OCI-LY1 (cell line): ENCODE results near the gene TOX2.

Experiments used
- H2AFZ ChIP-seq: fragments of 200-600 bp; sonication (generic), shearing (Covaris generic); 2 replicates; pipeline ENCODE4 v1.6.0; 2014; ENCODE audit warnings: antibody characterized with exemption, mild to moderate bottlenecking, low read length
- H3F3A ChIP-seq: fragments of 200-600 bp; sonication (generic), shearing (Covaris generic); 2 replicates; pipeline ENCODE4 v1.6.0; 2014; ENCODE audit warnings: mild to moderate bottlenecking, antibody characterized with exemption, low read length, moderate library complexity; ENCODE audit not compliant: insufficient read depth
- H3K27ac ChIP-seq: fragments of 200-600 bp; sonication (generic); 2 replicates; pipeline ENCODE4 v1.5.1; 2014; ENCODE audit warnings: low read length, mixed run types, mild to moderate bottlenecking, low read depth; ENCODE audit not compliant: poor library complexity, severe bottlenecking
- H3K27me3 ChIP-seq: fragments of 200-600 bp; sonication (generic); 2 replicates; pipeline ENCODE4 v1.6.0; 2014; ENCODE audit warnings: antibody characterized with exemption, mild to moderate bottlenecking, low read length, moderate library complexity; ENCODE audit not compliant: insufficient read depth
- H3K36me3 ChIP-seq: fragments of 200-600 bp; sonication (generic); 2 replicates; pipeline ENCODE4 v1.6.1; 2014; ENCODE audit warnings: mild to moderate bottlenecking, antibody characterized with exemption, low read length, moderate library complexity, mixed read lengths; ENCODE audit not compliant: insufficient read depth
- H3K4me1 ChIP-seq: fragments of 200-600 bp; sonication (generic); 2 replicates; pipeline ENCODE4 v1.5.1; 2014; ENCODE audit warnings: mild to moderate bottlenecking, low read length, moderate library complexity; ENCODE audit not compliant: insufficient read depth, severe bottlenecking
- H3K4me2 ChIP-seq: fragments of 200-600 bp; sonication (generic), shearing (Covaris generic); 2 replicates; pipeline ENCODE4 v1.6.1; 2014; ENCODE audit warnings: low read length
- H3K4me3 ChIP-seq: fragments of 200-600 bp; sonication (generic); 2 replicates; pipeline ENCODE4 v1.5.1; 2014; ENCODE audit warnings: low read length, low read depth, mild to moderate bottlenecking, mixed read lengths; ENCODE audit not compliant: poor library complexity, severe bottlenecking
- H3K79me2 ChIP-seq: fragments of 200-600 bp; shearing (Covaris generic); 2 replicates; pipeline ENCODE4 v1.6.1; 2016; ENCODE audit warnings: mixed run types, low read length, mixed read lengths; ENCODE audit not compliant: insufficient read depth
- H3K9ac ChIP-seq: fragments of 200-600 bp; sonication (generic), shearing (Covaris generic); 2 replicates; pipeline ENCODE4 v1.6.1; 2014; ENCODE audit warnings: mild to moderate bottlenecking, low read length, mixed read lengths
- H3K9me2 ChIP-seq: fragments of 200-600 bp; sonication (generic), shearing (Covaris generic); 2 replicates; pipeline ENCODE4 v1.6.1; 2014; ENCODE audit warnings: low read depth, mild to moderate bottlenecking, low read length, mixed read lengths
- H3K9me3 ChIP-seq: fragments of 200-600 bp; shearing (Covaris generic); 2 replicates; pipeline ENCODE4 v1.6.1; 2014; ENCODE audit warnings: low read length, mixed read lengths
- H4K20me1 ChIP-seq: fragments of 200-600 bp; sonication (generic), shearing (Covaris generic); 2 replicates; pipeline ENCODE4 v1.6.0; 2016; ENCODE audit warnings: mild to moderate bottlenecking, low read length; ENCODE audit not compliant: insufficient read depth
- EZH2 ChIP-seq: fragments of 200-600 bp; sonication (generic), shearing (Covaris generic); IDR thresholded peaks from 2 replicates; pipeline ENCODE4 v1.8.0; 2017; ENCODE audit warnings: borderline replicate concordance, mixed run types, mild to moderate bottlenecking, antibody characterized with exemption, low read length, moderate library complexity, mixed read lengths
- TF ChIP-seq, protein P1 (sequence below): fragments of 200-600 bp; sonication (generic), shearing (Covaris generic); IDR thresholded peaks from 2 replicates; pipeline ENCODE4 v1.5.1; 2017; ENCODE audit warnings: mild to moderate bottlenecking, antibody characterized with exemption, low read length, moderate library complexity, mixed read lengths

The TOX2 gene

GRCh38 chr20:44006578-44006977, 91.9 kb downstream of the TOX2 start:
- Histone ChIP-seq H3K36me3 (no peaks in the 10 kb centered on the region), H2AFZ (no peak overlapping the region), H3K4me3 (no peak overlapping the region), H3K9ac (no peak overlapping the region), H3K4me1 (peaks cover 8% of the 10 kb centered on the region), H3K4me2 (no peak overlapping the region), H4K20me1 (no peaks in the 10 kb centered on the region), H3K79me2 (no peaks in the 10 kb centered on the region), H3F3A (no peaks in the 10 kb centered on the region), H3K9me3 (no peaks in the 10 kb centered on the region), H3K27ac (no peak overlapping the region), H3K27me3 (no peaks in the 10 kb centered on the region), H3K9me2 (no peaks in the 10 kb centered on the region)
- TF ChIP-seq, protein P1, sequence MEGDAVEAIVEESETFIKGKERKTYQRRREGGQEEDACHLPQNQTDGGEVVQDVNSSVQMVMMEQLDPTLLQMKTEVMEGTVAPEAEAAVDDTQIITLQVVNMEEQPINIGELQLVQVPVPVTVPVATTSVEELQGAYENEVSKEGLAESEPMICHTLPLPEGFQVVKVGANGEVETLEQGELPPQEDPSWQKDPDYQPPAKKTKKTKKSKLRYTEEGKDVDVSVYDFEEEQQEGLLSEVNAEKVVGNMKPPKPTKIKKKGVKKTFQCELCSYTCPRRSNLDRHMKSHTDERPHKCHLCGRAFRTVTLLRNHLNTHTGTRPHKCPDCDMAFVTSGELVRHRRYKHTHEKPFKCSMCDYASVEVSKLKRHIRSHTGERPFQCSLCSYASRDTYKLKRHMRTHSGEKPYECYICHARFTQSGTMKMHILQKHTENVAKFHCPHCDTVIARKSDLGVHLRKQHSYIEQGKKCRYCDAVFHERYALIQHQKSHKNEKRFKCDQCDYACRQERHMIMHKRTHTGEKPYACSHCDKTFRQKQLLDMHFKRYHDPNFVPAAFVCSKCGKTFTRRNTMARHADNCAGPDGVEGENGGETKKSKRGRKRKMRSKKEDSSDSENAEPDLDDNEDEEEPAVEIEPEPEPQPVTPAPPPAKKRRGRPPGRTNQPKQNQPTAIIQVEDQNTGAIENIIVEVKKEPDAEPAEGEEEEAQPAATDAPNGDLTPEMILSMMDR, result no peak
- TF ChIP-seq EZH2, result no peak

DNA sequence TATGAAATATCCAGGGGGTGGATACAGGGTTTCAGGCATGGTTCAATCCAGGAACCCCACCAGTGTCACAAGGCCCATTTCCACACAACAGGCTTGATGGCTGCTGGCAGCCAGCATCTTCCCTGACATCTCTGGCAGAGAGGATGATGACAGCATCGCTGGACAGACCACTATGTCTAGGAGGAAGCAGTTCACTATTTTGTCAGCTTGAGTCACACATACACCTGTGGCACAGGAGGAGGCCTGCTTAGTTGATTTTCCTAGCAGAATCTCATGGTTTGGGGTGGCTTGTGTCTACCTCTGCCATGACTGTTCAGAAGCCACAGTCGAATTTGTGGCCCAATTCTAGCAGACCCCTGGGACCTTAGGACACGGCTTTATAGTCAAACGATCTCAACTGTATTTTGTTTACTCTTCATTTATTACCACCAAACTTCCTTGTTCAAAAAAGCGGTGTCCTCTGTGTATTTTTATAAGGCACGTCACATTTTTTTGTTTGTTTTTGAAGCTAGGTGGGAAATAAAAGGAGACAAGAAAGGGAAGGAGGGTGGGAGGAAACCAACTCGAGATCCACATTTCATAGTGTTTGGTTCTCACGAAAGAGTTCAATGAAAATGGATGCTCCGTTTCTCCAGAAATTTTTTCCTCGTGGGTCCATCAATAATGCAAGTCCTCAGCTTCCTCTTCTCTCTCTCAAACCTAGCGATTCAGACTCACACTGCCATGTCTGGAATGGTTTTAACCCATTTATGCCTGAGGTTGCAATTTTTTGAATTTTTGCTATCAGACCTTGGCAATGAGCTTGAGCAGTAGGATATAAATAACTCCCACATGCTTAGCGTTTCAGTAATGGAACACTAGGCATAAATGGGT, 94.4 kb downstream of the TOX2 start:
- H3K79me2 ChIP-seq, result no peaks in the 10 kb centered on the region
- no peak overlapping the region for H3K9ac ChIP-seq
- H3K9me2 ChIP-seq, result no peaks in the 10 kb centered on the region
- TF ChIP-seq, protein P1, result no peak
- no peak for TF ChIP-seq EZH2
- no peak overlapping the region for H2AFZ ChIP-seq
- no peaks in the 10 kb centered on the region for H3K9me3 ChIP-seq
- no peaks in the 10 kb centered on the region for H3F3A ChIP-seq
- H3K27me3 ChIP-seq, result no peaks in the 10 kb centered on the region
- peaks cover 8% of the 10 kb centered on the region for H3K4me1 ChIP-seq
- H3K36me3 ChIP-seq, result no peaks in the 10 kb centered on the region
- H3K4me2 ChIP-seq, result no peak overlapping the region
- no peak overlapping the region for H3K4me3 ChIP-seq
- H4K20me1 ChIP-seq, result no peaks in the 10 kb centered on the region
- H3K27ac ChIP-seq, result no peak overlapping the region

DNA sequence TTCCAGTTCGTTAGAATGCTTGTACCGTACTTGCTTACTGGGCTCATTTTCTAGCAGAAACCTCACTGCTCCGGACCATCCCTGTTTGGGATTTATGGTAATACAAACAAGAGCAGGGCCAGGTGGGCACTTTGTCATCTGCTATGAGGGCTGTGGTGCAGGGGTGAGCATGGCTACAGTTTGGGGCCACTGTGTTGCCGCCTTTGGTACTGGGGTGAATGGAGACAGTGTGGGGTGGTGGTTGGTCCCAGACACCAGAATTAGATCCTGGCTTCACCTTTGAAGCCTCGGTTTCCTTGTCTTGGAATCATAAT, 95.0 kb downstream of the TOX2 start:
- H3K9ac ChIP-seq, result no peak overlapping the region
- H3K4me2 ChIP-seq, result no peak overlapping the region
- no peak overlapping the region for H2AFZ ChIP-seq
- H3K27ac ChIP-seq, result no peak overlapping the region
- H3K4me1 ChIP-seq, result peaks cover 8% of the 10 kb centered on the region
- no peaks in the 10 kb centered on the region for H3K36me3 ChIP-seq
- no peak overlapping the region for H3K4me3 ChIP-seq
- H3K79me2 ChIP-seq, result no peaks in the 10 kb centered on the region
- no peaks in the 10 kb centered on the region for H3K27me3 ChIP-seq
- H4K20me1 ChIP-seq, result no peaks in the 10 kb centered on the region
- TF ChIP-seq EZH2, result no peak
- TF ChIP-seq, protein P1, result no peak
- H3K9me3 ChIP-seq, result no peaks in the 10 kb centered on the region
- H3K9me2 ChIP-seq, result no peaks in the 10 kb centered on the region
- no peaks in the 10 kb centered on the region for H3F3A ChIP-seq
